DND-41 (cell line): ENCODE data around the gene MREG.

ENCODE experiments used
- ATAC-seq: fragments of 200-7000 bp; cut with Tn5 transposase; 3 replicates; pipeline ENCODE4 v1.9.1; 2021; ENCODE audit warnings: low read depth; ENCODE audit not compliant: insufficient read depth
- DNase-seq: peaks from one replicate; pipeline ENCODE4 v3.0.0-alpha.2; 2020
- H2AFZ ChIP-seq: 2 replicates; pipeline ENCODE4 v1.6.0; 2012; ENCODE audit warnings: low read depth, low read length
- H3K27ac ChIP-seq: 2 replicates; pipeline ENCODE4 v1.5.1; 2012; ENCODE audit warnings: low read length, inconsistent platforms
- H3K27me3 ChIP-seq: fragments of 200-600 bp; sonication (generic); 2 replicates; pipeline ENCODE4 v1.6.0; 2012; ENCODE audit warnings: low read length, mild to moderate bottlenecking, inconsistent platforms; ENCODE audit not compliant: insufficient read depth, poor library complexity
- H3K36me3 ChIP-seq: 2 replicates; pipeline ENCODE4 v1.5.1; 2012; ENCODE audit warnings: low read length, inconsistent platforms; ENCODE audit not compliant: insufficient read depth
- H3K4me1 ChIP-seq: 2 replicates; pipeline ENCODE4 v1.5.1; 2012; ENCODE audit warnings: mild to moderate bottlenecking, low read length; ENCODE audit not compliant: insufficient read depth
- H3K4me2 ChIP-seq: 2 replicates; pipeline ENCODE4 v1.6.0; 2012; ENCODE audit warnings: mild to moderate bottlenecking, moderate library complexity, low read length, inconsistent platforms; ENCODE audit not compliant: insufficient read depth
- H3K4me3 ChIP-seq, 2 experiments: fragments of 200-600 bp in 1 of 2; shearing (Covaris generic) in 1 of 2; 2 replicates each; pipeline ENCODE4 v1.5.1; 2012 to 2016; ENCODE audit warnings: inconsistent platforms in 2 of 2, low read length in 2 of 2, mild to moderate bottlenecking in 2 of 2, low read depth in 1 of 2, moderate library complexity in 1 of 2
- H3K79me2 ChIP-seq: 2 replicates; pipeline ENCODE4 v1.6.0; 2012; ENCODE audit warnings: low read length, inconsistent platforms; ENCODE audit not compliant: insufficient read depth
- H3K9ac ChIP-seq: 2 replicates; pipeline ENCODE4 v1.6.0; 2012; ENCODE audit warnings: low read depth, mild to moderate bottlenecking, inconsistent platforms, low read length, moderate library complexity
- H3K9me3 ChIP-seq: 2 replicates; pipeline ENCODE4 v1.5.1; 2012; ENCODE audit warnings: low read length, moderate library complexity, mild to moderate bottlenecking, inconsistent platforms; ENCODE audit not compliant: insufficient read depth, severe bottlenecking
- H4K20me1 ChIP-seq: 2 replicates; pipeline ENCODE4 v1.6.0; 2012; ENCODE audit warnings: low read length; ENCODE audit not compliant: insufficient read depth
- CTCF ChIP-seq: IDR thresholded peaks from 2 replicates; pipeline ENCODE4 v1.5.1; 2012; ENCODE audit warnings: borderline replicate concordance, low read length, moderate library complexity, mild to moderate bottlenecking; ENCODE audit not compliant: poor library complexity, severe bottlenecking; ENCODE audit errors: extremely low read depth
- EZH2 ChIP-seq: IDR thresholded peaks from 3 replicates; pipeline ENCODE4 v1.6.1; 2012; ENCODE audit warnings: borderline replicate concordance, low read depth, mild to moderate bottlenecking, moderate library complexity, low read length, inconsistent platforms; ENCODE audit not compliant: severe bottlenecking

MREG gene

DNA sequence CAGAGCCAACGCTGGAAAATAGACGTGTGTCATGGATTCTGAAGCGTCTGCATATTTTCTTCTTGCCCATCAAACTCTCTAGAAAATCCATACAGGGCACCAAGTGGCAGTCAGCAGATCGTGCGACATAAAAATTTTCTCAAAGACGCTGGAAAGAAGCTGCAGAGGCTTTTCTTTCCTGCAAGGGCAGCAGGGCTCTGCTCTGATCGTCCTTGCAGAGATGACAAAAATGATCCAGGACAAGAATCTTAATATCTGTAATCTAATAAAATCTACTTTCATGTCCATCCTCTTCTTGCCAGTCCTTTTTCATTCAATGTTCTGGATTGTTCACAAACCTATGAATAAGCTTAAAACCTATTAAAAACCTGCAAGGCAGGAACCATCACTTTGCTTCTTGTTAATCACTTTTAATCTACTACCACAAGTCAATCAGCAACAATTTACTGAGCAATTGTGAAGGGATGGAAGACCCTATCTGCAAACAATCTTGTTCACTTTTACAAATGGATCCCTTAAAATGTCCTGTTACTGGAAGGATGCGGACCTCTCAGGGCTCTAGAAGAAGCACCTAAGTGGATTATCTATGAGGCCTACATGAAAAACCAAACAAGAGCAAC, 93.6 kb downstream of the MREG start:
- no peaks in the 10 kb centered on the region for H3K79me2 ChIP-seq
- H2AFZ ChIP-seq = no peak overlapping the region
- no peaks in the 10 kb centered on the region for H3K9me3 ChIP-seq
- no peak overlapping the region for H3K4me3 ChIP-seq
- no peak overlapping the region for H3K9ac ChIP-seq
- no peak overlapping the region for H3K4me2 ChIP-seq
- H3K27me3 ChIP-seq = no peaks in the 10 kb centered on the region
- H3K27ac ChIP-seq = no peak overlapping the region
- no peaks in the 10 kb centered on the region for H4K20me1 ChIP-seq
- peaks cover 6% of the 10 kb centered on the region for H3K4me1 ChIP-seq
- TF ChIP-seq EZH2 (no peak), CTCF (no peak)
- ATAC-seq = no peak
- no peaks in the 10 kb centered on the region for H3K36me3 ChIP-seq
- DNase-seq = no peak

- no peak overlapping the region for H3K4me2 ChIP-seq
- H3K27ac ChIP-seq = no peak overlapping the region
- no peaks in the 10 kb centered on the region for H3K27me3 ChIP-seq
- no peak for DNase-seq
- H3K4me3 ChIP-seq = no peak overlapping the region
- no peaks in the 10 kb centered on the region for H3K79me2 ChIP-seq
- no peaks in the 10 kb centered on the region for H3K36me3 ChIP-seq
- H2AFZ ChIP-seq = no peak overlapping the region
- no peak overlapping the region for H3K9ac ChIP-seq
- no peaks in the 10 kb centered on the region for H3K9me3 ChIP-seq
- TF ChIP-seq CTCF = no peak
- no peak for TF ChIP-seq EZH2
- ATAC-seq = no peak
- peaks cover 6% of the 10 kb centered on the region for H3K4me1 ChIP-seq
- no peaks in the 10 kb centered on the region for H4K20me1 ChIP-seq
Observed at GRCh38 chr2:215918901-215919599, 94.3 kb downstream of the MREG start.

DNA sequence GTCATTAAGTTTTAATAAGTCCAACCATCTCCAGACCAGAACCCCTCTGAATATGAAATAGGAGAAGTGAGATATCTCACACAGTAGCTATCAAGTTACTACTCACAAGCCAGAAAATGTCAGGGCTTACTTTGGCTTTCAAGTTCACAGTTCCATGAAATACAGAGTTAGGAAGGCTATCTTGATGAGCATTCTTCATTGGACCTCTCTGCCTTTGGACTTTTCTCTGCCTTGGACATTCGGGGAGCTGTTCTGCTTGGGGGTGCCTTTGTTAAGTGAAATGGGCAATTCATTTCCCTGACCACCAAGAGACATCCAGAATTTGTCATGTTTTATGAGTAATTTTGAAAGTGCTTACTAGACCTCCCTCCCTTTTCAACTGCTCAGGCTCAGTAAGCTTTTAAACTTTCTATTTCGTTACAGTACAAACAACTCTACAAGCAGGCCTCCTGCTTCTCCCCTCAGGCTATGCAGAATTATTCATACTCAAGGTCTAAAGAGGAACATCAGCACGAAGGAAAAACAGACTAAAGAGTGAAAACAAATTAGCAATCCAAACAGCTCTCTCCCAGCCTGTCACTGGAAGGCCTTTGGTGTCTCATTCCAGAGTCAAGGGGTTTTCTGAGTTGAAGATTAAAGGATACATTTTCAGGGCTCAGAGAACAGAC, 95.3 kb downstream of the MREG start:
- no peak overlapping the region for H3K9ac ChIP-seq
- DNase-seq (no peak), ATAC-seq (no peak)
- H3K4me1 ChIP-seq = peaks cover 6% of the 10 kb centered on the region
- no peak overlapping the region for H2AFZ ChIP-seq
- H3K79me2 ChIP-seq = no peaks in the 10 kb centered on the region
- H3K9me3 ChIP-seq = no peaks in the 10 kb centered on the region
- no peaks in the 10 kb centered on the region for H3K36me3 ChIP-seq
- no peak overlapping the region for H3K27ac ChIP-seq
- H3K27me3 ChIP-seq = no peaks in the 10 kb centered on the region
- H3K4me3 ChIP-seq = no peak overlapping the region
- TF ChIP-seq EZH2 (no peak), CTCF (no peak)
- H4K20me1 ChIP-seq = no peaks in the 10 kb centered on the region
- no peak overlapping the region for H3K4me2 ChIP-seq
